ENCODE results near the gene SERINC3.
"Not testable (repeated sequence)": the region's sequence is repeated elsewhere in the genome, so short reads cannot be mapped to it uniquely, and the experiment has no call there.

SERINC3 gene

DNA sequence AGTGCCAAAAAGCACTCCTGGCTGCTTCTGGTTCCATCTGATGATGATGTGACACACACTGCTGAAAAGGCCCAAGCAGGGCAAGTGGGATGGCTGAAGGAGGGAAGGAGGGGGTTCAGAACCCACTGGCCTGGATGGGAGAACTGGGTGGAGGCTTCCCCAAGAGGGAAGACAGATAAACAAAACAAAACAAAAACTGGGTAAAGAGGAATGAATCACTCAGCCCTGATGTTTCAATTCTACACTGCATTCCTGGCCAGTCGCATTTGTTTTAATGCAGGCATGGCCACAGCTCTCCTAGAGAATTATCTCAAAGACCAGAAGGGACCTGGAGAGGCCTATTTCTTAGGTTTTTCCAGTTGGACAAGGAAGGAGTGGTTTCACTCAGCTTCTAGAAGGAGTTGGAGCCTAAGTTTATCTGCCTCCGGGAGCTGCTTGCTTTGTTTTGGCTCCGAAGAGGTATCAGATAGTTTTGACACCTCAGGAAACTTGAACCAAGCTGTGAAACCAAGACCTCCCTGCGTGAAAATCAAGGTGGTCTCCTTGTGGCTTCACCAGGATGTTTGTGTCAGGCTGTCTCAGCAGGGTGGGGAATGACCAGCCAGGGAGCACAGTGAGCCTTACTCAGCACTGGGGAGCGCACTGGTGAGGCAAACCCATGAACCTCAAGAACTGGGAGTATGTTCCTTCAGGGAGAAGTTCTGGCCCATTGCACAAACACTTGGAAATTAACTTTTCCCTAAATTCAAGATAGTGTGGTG lies 30.1 kb downstream of the SERINC3 start:
- no peak for DNase-seq (ENCODE audit: low read depth)

- DNase-seq (ENCODE audit: low read depth) = no peak
These were observed 31.9 kb downstream of the SERINC3 start for GRCh38 chr20:44489931-44490330.

- no peak for DNase-seq (ENCODE audit: low read depth)
These were observed 32.6 kb downstream of the SERINC3 start for GRCh38 chr20:44489223-44489622.

- no peak for DNase-seq (ENCODE audit: low read depth)
These were observed 33.3 kb downstream of the SERINC3 start for GRCh38 chr20:44488551-44488950.

DNA sequence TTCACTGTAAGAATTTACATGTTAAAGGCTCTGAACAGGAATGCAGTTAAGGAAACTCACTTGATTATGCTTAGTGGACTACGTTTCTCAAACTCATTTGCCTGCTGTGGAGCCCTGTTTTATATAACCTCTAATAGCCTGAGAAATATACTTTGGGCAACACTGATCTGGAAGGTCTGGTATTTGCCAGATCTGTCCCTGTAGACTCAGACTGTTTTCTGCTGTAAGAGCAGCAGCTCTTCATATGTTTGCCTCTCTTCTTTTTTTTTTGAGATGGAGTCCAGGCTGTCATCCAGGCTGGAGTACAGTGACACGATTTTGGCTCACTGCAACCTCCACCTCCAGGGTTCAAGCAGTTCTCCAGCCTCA lies 36.1 kb downstream of the SERINC3 start:
- DNase-seq (ENCODE audit: low read depth) = no peak

DNA sequence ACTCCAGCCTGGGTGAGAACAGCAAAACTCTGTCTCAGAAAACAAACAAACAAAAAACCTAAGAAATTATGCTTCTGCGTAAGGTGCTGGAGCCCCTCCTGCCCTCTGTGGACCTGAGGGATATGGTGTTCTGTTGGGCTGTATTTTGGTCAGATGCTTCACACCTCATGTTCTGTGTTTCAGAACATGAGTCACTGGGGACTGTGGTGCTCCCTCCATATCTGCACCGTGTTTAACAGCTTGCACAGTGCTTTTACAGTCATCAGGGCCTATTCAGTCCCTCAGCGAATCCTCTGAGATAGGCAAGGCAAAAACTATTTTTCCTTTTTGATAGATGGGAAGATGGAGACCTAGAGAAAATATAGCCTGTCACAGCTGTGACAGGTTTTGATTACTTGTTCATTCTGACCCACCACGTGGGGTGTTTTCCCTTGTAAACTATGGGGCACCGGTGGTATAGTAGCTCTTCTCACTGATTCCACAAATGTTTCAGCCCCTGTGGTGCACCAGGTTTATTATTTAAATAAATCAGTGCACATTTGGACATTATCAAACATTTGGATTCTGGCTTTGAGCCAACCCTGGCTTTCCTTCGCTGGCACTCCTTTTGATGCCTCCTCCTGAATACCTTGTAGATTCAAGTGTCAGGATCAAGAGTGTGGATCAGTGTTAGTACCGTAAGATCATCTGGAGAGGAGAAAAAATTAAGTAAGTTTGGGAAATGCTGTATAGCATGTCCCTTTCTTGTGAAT lies 36.6 kb downstream of the SERINC3 start:
- DNase-seq (ENCODE audit: low read depth) = no peak

DNA sequence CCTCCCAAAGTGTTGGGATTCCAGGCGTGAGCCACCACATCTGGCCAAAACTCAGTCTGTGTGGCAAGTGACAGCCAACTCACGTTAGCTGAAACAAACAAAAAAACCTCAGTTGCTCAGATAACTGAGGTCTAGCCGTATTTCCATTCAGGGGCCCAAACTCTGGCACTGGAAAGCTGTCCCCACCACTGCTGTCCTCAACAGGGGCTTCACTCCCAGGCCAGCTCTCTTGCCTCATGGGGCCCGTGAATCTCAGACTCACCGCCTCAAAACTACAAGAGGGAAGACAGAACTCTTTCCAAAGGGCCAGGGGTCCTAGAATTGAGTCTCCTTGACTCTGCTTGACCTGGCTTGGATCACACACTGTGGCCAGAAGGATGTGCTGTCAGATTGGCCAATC lies 38.8 kb downstream of the SERINC3 start:
- DNase-seq (ENCODE audit: low read depth) = no peak

- no peak for DNase-seq (ENCODE audit: low read depth)
These were observed 40.0 kb downstream of the SERINC3 start for GRCh38 chr20:44481719-44482416.

DNA sequence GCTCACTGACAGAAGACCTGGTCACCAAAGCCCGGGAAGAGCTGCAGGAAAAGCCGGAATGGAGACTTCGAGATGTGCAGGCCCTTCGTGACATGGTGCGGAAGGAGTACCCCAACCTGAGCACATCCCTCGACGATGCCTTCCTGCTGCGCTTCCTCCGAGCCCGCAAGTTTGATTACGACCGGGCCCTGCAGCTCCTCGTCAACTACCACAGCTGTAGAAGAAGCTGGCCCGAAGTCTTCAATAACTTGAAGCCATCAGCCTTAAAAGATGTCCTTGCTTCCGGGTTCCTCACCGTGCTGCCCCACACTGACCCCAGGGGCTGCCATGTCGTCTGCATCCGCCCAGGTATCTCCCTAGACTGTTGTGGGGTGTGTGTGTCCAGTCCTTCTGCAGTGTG lies 41.8 kb downstream of the SERINC3 start:
- DNase-seq (ENCODE audit: low read depth) = no peak

DNA sequence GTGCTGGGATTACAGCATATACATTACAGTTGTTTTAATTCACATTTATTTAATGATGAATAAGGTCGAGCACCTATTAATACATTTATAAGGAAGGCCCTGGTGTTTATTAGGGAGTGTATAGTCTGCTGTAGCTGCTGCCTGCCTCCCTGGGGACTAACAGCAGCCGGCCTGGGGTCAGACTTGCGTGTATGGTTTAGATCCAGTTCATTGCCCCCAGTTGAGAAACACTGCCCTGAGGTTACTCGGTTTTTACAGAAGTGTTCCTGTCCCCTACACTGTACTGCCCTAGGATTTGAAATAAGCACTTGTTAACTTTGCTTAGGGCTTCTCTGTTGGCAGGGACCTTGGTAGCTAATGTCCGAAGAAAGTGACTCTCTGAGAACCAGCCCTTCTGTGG lies 42.2 kb downstream of the SERINC3 start:
- DNase-seq (ENCODE audit: low read depth) = no peak

DNA sequence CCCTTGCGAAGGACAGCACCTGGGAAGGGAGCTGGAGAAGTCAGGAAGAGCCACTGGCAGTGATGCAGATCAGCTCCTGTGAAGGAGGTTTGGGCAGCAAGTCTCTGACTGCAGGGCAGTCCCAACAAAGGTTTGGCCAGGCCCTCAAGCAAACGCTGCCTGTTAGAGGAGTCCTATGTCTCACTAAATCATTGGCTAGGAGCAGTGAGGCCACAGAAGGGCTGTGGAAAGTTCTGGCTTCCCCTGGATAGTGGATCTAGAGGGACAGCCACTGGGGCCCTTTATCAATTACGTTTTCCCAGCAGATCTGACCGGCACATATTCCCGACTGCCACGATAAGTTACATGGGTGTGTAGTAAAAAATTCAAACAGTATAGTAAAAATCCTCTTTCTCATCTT lies 43.7 kb downstream of the SERINC3 start:
- no peak for DNase-seq (ENCODE audit: low read depth)

DNA sequence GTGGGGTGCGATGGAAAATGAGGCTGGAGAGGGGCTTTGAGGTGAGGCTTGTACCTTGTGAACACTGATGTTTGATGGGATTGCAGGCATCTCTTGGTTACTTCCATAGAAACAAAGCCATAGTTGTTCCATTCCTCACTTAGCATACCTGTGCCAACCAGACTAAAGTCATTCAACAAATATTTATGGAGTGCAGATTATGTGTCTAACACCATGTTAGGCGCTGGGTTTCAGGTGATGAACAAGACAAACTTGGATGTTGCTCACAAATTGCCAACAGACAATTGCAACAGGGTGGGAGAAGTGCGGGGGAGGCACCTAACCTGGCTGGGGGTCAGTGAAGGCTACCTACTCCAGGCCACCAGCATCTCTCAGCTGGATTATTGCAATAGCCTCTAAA lies 44.7 kb downstream of the SERINC3 start:
- no peak for DNase-seq (ENCODE audit: low read depth)

DNA sequence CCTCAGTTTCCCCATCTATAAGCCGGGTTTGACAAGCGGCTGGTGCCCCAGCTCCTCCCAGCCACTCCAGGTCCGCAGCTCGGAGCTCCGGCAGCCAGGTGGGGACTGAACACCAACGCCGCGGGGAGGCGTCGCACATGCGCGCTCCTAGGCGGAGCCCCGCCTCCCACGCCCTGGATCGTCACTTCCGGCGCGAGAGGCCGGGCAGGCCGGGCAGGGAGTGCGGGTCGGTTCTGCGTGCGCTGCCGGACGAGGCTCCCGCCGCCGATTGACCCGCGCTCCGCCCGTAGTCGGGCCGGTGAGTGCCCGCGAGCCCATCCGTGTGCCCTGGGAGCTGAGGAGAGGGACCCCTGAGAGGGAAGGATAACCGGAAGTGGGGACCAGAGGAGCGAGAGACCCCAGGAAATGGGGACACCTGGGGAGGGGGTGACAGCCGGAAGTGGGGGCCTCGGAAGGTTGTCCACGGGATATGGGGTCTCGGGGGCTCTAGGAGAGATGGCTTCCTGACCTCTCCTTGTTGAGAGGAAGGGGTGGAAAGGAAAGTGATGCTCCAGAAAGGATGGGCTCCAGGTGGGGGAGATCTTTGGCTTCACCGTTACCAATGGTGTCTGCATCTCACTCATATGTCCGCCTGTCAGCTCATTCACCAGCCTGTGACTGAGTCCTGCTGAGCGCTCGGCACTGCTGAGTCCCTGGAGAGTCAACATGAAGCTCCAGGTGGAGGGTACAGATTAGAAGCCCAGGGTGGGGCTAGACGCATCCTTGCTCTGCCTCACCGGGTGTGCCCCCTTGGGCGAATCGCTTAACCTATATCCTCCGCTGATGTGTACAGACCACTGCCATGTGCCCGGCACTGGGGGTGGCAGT lies 45.9 kb downstream of the SERINC3 start, which contains the start of gene TTPAL:
TTPAL (plus strand) TSS at position 181 of the 867 bp plus-strand sequence. CDS start 4,126 bp downstream, outside the sequence.
- DNase-seq (ENCODE audit: low read depth) = peak; percentile 30

DNA sequence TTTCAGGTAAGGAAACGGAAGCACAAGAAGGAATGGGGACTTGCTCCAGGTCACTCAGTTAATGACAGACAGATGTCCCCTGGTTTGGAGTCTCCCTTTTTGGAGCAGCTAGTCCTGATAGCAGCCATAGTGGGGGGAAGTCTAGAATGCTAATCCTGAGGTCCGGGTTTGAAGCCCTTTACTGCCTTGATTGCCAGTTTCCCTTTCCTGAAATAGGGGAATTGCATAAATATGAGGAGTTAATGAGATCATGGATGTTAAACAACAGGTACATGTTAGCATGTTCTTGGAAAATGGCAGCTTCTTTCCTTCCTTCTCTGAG lies 46.5 kb downstream of the SERINC3 start:
- DNase-seq (ENCODE audit: low read depth) = no peak

GRCh38 chr20:44472283-44472682 lies 49.6 kb downstream of the SERINC3 start:
- DNase-seq (ENCODE audit: low read depth) = not testable (repeated sequence)

- no peak for DNase-seq (ENCODE audit: low read depth)
These were observed 50.4 kb downstream of the SERINC3 start for GRCh38 chr20:44471481-44471882.

GRCh38 chr20:44470327-44470726 lies 51.5 kb downstream of the SERINC3 start:
- DNase-seq (ENCODE audit: low read depth) = no peak

DNA sequence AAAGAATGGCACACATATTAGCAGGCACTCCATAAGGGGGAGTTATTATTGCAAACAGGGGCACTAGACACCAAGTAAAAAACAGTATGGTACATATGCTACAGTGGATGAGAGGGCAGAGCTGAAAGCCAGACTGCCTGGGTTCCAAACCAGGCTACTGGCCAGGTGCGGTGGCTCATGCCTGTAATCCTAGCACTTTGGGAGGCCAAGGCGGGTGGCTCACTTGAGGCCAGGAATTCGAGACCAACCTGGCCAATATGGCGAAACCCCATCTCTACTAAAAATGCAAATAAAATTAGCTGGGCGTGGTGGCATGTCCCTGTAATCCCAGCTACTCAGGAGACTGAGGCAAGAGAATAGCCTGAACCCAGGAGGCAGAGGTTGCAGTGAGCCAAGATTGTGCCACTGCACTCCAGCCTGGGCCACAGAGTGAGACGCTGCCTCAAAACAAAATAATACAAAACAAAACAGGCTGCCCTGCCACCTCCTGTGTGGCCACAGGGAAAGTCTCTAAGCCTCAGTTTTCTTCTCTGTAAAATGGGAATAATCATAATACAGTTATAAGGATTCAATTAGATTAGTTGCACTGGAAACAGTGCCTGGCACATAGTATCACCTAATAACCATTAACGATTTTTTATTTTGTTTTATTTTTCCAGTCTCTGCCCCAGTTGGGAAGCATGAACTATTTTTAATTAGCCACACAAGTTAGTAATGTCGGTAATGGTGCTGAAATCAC lies 53.7 kb downstream of the SERINC3 start:
- no peak for DNase-seq (ENCODE audit: low read depth)

DNA sequence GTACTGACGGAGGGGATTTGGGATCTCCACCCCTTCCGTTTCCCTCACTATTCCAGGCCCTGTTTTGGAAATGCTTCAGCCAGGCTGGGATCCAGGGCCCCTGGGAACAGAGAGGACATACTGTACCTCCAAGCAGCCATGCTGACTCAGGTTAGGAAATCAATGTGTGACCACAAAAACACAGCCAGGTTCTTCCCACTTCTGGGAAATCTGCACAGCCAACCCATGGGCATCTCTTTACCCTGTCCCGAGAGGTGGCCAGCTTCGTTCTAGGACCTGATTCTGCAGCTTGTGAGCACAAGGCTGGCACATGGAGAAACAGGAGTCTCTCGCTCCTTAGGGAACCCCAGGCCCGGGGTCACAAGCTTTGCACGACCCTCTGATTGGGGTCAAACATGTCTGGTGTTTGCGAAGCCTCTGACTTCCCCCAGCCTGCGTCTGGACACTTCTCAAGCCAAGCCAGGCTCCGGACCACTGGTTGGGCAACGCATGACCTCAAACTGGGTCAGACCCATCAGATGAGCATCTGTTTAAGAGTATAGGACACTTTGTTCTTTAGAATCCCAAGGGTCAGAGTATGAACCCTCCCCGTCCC lies 54.5 kb downstream of the SERINC3 start:
- no peak for DNase-seq (ENCODE audit: low read depth)

DNA sequence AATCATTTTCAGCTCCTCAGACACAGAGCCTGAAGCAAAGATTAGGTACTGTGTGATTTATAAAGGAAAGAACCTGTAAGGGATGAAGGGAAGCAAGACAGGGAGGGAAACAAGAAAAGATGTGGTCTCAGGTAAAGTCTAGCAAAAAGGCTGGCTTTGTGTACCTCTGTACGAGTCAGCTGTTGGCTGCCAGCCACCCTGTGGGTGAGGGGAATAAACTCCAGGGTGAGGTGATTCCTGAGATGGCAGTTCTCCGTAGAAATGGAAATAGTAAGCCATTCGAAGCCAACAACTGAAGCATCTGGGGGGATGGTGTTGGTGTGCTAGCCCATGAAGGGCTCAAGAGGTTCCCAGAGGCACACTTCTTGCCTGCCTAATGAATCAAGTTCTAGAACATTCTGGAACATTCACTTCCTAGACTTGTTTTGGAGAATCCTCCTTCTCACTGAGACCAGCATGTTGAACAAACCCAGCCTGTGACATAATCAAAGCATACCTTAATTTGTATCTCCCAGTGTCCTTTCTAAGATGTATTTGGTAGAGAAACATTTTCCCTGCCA lies 56.8 kb downstream of the SERINC3 start:
- DNase-seq (ENCODE audit: low read depth) = no peak

DNA sequence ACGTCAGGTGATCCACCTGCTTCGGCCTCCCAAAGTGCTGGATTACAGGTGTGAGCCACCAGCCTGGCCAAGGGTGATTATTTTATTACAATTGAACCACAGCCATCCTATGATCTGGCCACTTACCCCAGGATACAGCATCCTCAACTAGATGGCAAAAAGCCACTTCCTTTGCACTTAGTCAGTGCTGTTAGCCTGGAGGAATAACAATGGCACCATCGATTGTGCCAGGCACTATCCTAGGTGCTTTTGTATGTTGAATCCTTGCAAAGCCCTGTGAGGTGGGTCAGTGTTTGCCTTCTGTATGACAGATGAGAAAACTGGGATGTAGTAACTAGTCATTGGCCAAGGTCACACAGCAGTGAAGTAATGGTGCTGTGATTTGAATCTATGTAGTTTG lies 57.4 kb downstream of the SERINC3 start:
- DNase-seq (ENCODE audit: low read depth) = no peak

All from non-pigmented ciliary epithelial cell (primary cell).